Heart left ventricle (tissue), 16 donors: Measurements from ENCODE around the gene HOMER1. TPM values are rescaled to one million over a fixed set of nuclear protein-coding genes. Genes with fewer than 3 reads are reported as not detected.

Experiments
- ATAC-seq, 4 donors: fragments of 200-7000 bp; cut with Tn5 transposase; one replicate each; pipeline ENCODE4 v1.9.1; 2020 to 2022; ENCODE audit warnings: moderate library complexity in 4 of 4, mild to moderate bottlenecking in 3 of 4, moderate number of reproducible peaks in 1 of 4
- DNase-seq, 5 donors: peaks; one replicate each; pipeline ENCODE4 v3.0.0-alpha.2; 2020
- H3K27ac ChIP-seq, 12 donors: fragments of 200-600 bp; sonication (generic) in 4 of 12; one replicate each; pipeline versions ENCODE4 v1.5.0 to v1.8.0; 2016 to 2022; ENCODE audit warnings: mild to moderate bottlenecking in 2 of 12
- H3K27me3 ChIP-seq, 9 donors: fragments of 200-600 bp; sonication (generic) in 2 of 9; one replicate each; pipeline versions ENCODE4 v1.5.1 to v1.8.0; 2016 to 2022; ENCODE audit warnings: mild to moderate bottlenecking in 3 of 9
- H3K36me3 ChIP-seq, 9 donors: fragments of 200-600 bp; sonication (generic) in 2 of 9; one replicate each; pipeline versions ENCODE4 v1.5.0 to v1.8.0; 2018 to 2022; ENCODE audit warnings: mild to moderate bottlenecking in 2 of 9
- H3K4me1 ChIP-seq, 12 donors: fragments of 200-600 bp; sonication (generic) in 4 of 12; one replicate each; pipeline versions ENCODE4 v1.5.0 to v1.8.0; 2016 to 2022; ENCODE audit warnings: mild to moderate bottlenecking in 3 of 12
- H3K4me3 ChIP-seq, 12 donors: fragments of 200-600 bp; sonication (generic) in 4 of 12; one replicate each; pipeline versions ENCODE4 v1.5.0 to v1.8.0; 2017 to 2022; ENCODE audit warnings: mild to moderate bottlenecking in 9 of 12, moderate library complexity in 4 of 12
- H3K9me3 ChIP-seq, 12 donors: fragments of 200-600 bp; sonication (generic) in 4 of 12; one replicate each; pipeline versions ENCODE4 v1.5.0 to v1.8.0; 2016 to 2022; ENCODE audit warnings: mild to moderate bottlenecking in 1 of 12
- CTCF ChIP-seq, 12 donors: fragments of 200-600 bp; sonication (generic) in 4 of 12; IDR thresholded peaks; one replicate each; pipeline versions ENCODE4 v1.5.0 to v1.8.0; 2018 to 2022; ENCODE audit warnings: antibody characterized with exemption in 12 of 12, mild to moderate bottlenecking in 5 of 12
- POLR2A ChIP-seq, 2 donors: fragments of 450-650 bp; IDR thresholded peaks; one replicate each; pipeline ENCODE4 v1.6.1; 2017; ENCODE audit warnings: antibody characterized with exemption in 2 of 2, mild to moderate bottlenecking in 2 of 2, moderate library complexity in 2 of 2
- WGBS, 4 donors: extraction: QIAGEN DNeasy Blood & Tissue Kit in 2 of 4; methylation state at CpG; one replicate each; pipeline versions ENCODE4 v1.1.5 to v1.1.7; 2013 to 2018; 5-methylcytosine and 5-hydroxymethylcytosine counted together
- intact Hi-C, 10 donors: fragments of 100-400 bp; cut with DNase I; formaldehyde crosslinking; loops; one replicate each; pipeline versions ENCODE4 v1.11.1 to v1.14.2; 2022
- polyA plus RNA-seq, 2 donors: library from polyadenylated mRNA; stranded (reverse); fragments of 200-250 nt; gene quantifications; one replicate each; pipeline ENCODE4 v1.2.3, GENCODE V29; 2013
- total RNA-seq, 9 donors: library from RNA; depleted of rRNA in 2 of 9; stranded (reverse); fragments of >200 nt in 2 of 9; fragmentation: NEBNext Ultra II Directional in 3 of 9; extraction: Animal tissue kit (Norgen Biotek cat#: 25700) in 3 of 9; gene quantifications; one replicate each; pipeline versions ENCODE4 v1.1.0 to v1.2.4, GENCODE V29; 2016 to 2023
- donor health status: ischemic (EF 13 %, LVEDD 7.1; RV severe dilation, severe dysfunction).
- donor health status: healthy with polysubstance abuse.
- donor health status: DM: no; HTN: yes; CAD: no.
- donor health status: DM: no; HTN: no; CAD: no.
- donor health status: ischemic (EF 25% LVEDD 6.9; RV normal size, moderate dysfunction).
- donor health status: ischemic (EF 25% LVEDD 5.7; RV mildly dilated, moderate dysfunction).
- donor health status: healthy.
- donor health status: DM: yes; HTN: yes; CAD: no.
- donor health status: ischemic (EF 35%, LVEDD 5.7; RV mildly dilated, moderate dysfunction).
- donor health status: nonischemic (EF 11% LVEDD 7.7; RV severe dilation, severe dysfunction).
- donor health status: DM: yes; HTN: yes; CAD: no.
- donor health status: PGD.
- donor health status: ischemic (EF 29% LVEDD 5.4; RV normal size, mild dysfunction).
- donor health status: nonischemic (EF 23%, LVEDD 6.1; RV moderate dilation, normal function).

Gene HOMER1
- total and polyA plus RNA-seq, 11 donors = 12.1 to 83.5 (median 51.0) TPM

- Histone ChIP-seq H3K4me1 (peaks cover 0 to 8% (median 0%) of the 10 kb centered on the region in 12 donors), H3K36me3 (peaks cover 0 to 12% (median 0%) of the 10 kb centered on the region in 9 donors), H3K9me3 (peaks cover 0 to 27% (median 16%) of the 10 kb centered on the region in 12 donors), H3K27ac (peak overlapping the region; percentile 32 to 85 (median 76)), H3K4me3 (no peak overlapping the region), H3K27me3 (no peaks in the 10 kb centered on the region)
- ATAC-seq = peak; percentile 93 to 97 (median 95)
- TF ChIP-seq POLR2A (IDR thresholded peaks at IDR 0.05) = peak in 1 of 2 donors; percentile 16
- no peak for TF ChIP-seq CTCF (IDR thresholded peaks at IDR 0.05)
- intact Hi-C loops = loop anchor here in 2 of 10 donors (5.0 to 10.0 kb wide), 2 partner anchors 134 to 136 kb away; partner anchors contain the start of gene HOMER1 (in 2 of the 2)
- peak in 1 of 5 donors; percentile 38 for DNase-seq
Observed at GRCh38 chr5:79378510-79379186, 135.3 kb downstream of the HOMER1 start.

GRCh38 chr5:79357398-79357797, 156.5 kb downstream of the HOMER1 start:
- no peak for DNase-seq
- Histone ChIP-seq H3K27me3 (no peaks in the 10 kb centered on the region), H3K4me1 (no peaks in the 10 kb centered on the region), H3K9me3 (no peaks in the 10 kb centered on the region), H3K4me3 (no peak overlapping the region), H3K27ac (no peak overlapping the region), H3K36me3 (no peaks in the 10 kb centered on the region)
- ATAC-seq = no peak
- TF ChIP-seq POLR2A (IDR thresholded peaks at IDR 0.05) = no peak
- TF ChIP-seq CTCF (IDR thresholded peaks at IDR 0.05) = no peak
- 2 to 12% (median 7%) methylated on average over 1 of the region's 1 CpG for WGBS, 4 donors
- intact Hi-C loops = no loop called here

GRCh38 chr5:79349881-79350280, 164.1 kb downstream of the HOMER1 start:
- Histone ChIP-seq H3K36me3 (no peaks in the 10 kb centered on the region), H3K27ac (no peak overlapping the region), H3K4me1 (no peaks in the 10 kb centered on the region), H3K4me3 (no peak overlapping the region), H3K27me3 (no peaks in the 10 kb centered on the region), H3K9me3 (no peaks in the 10 kb centered on the region)
- intact Hi-C loops = no loop called here
- WGBS, 4 donors = 81 to 88% (median 87%) methylated on average over 2 of the region's 2 CpGs
- ATAC-seq = no peak
- TF ChIP-seq POLR2A (IDR thresholded peaks at IDR 0.05) (no peak), CTCF (IDR thresholded peaks at IDR 0.05) (no peak)
- no peak for DNase-seq

- WGBS, 4 donors = 84 to 94% (median 91%) methylated on average over 10 of the region's 10 CpGs
- H3K9me3 ChIP-seq = no peaks in the 10 kb centered on the region
- DNase-seq (no peak), ATAC-seq (no peak)
- no peak overlapping the region for H3K27ac ChIP-seq
- intact Hi-C loops = no loop called here
- H3K4me3 ChIP-seq = no peak overlapping the region
- no peaks in the 10 kb centered on the region for H3K36me3 ChIP-seq
- no peaks in the 10 kb centered on the region for H3K27me3 ChIP-seq
- H3K4me1 ChIP-seq = no peaks in the 10 kb centered on the region
- TF ChIP-seq CTCF (IDR thresholded peaks at IDR 0.05) = no peak
- no peak for TF ChIP-seq POLR2A (IDR thresholded peaks at IDR 0.05)
Observed at GRCh38 chr5:79349047-79349446, 164.9 kb downstream of the HOMER1 start.
